Mesenchymal stem cell (in vitro differentiated cells and primary cell): ENCODE data around the gene EIF4EBP2.

ENCODE experiments used
- DNase-seq: peaks from one replicate; pipeline ENCODE4 v3.0.0-alpha.2; 2013
- H2AFZ ChIP-seq: one replicate; pipeline ENCODE4 v1.6.1; 2013; ENCODE audit warnings: low read depth, mild to moderate bottlenecking, control low read depth, inconsistent platforms, low read length, moderate library complexity
- H2AK5ac ChIP-seq: 2 replicates; pipeline ENCODE4 v1.6.1; 2013; ENCODE audit warnings: low read length, moderate library complexity, mild to moderate bottlenecking, inconsistent platforms; ENCODE audit not compliant: severe bottlenecking
- H2BK120ac ChIP-seq: one replicate; pipeline ENCODE4 v1.6.1; 2013; ENCODE audit warnings: low read depth, mild to moderate bottlenecking, inconsistent platforms, low read length, moderate library complexity
- H2BK12ac ChIP-seq, 2 experiments: one replicate each; pipeline ENCODE4 v1.6.1; 2013; ENCODE audit warnings: inconsistent platforms in 2 of 2, low read length in 2 of 2, mild to moderate bottlenecking in 2 of 2, moderate library complexity in 2 of 2, control low read depth in 1 of 2
- H2BK15ac ChIP-seq: one replicate; pipeline ENCODE4 v1.6.1; 2013; ENCODE audit warnings: mild to moderate bottlenecking, low read depth, inconsistent platforms; ENCODE audit not compliant: poor library complexity, severe bottlenecking
- H2BK5ac ChIP-seq: 2 replicates; pipeline ENCODE4 v1.6.1; 2013; ENCODE audit warnings: low read depth, mild to moderate bottlenecking, low read length, control low read depth, inconsistent platforms; ENCODE audit not compliant: poor library complexity, severe bottlenecking
- H3K14ac ChIP-seq, 2 experiments: one replicate each; pipeline ENCODE4 v1.6.1; 2013; ENCODE audit warnings: inconsistent platforms in 2 of 2, low read length in 2 of 2, control low read depth in 1 of 2, mild to moderate bottlenecking in 1 of 2, moderate library complexity in 1 of 2
- H3K18ac ChIP-seq, 2 experiments: one replicate each; pipeline ENCODE4 v1.6.1; 2013; ENCODE audit warnings: inconsistent platforms in 2 of 2, low read length in 2 of 2, control low read depth in 1 of 2, low read depth in 1 of 2, mild to moderate bottlenecking in 1 of 2
- H3K23ac ChIP-seq, 2 experiments: one replicate each; pipeline ENCODE4 v1.6.1; 2013; ENCODE audit warnings: inconsistent platforms in 2 of 2, low read length in 2 of 2, mild to moderate bottlenecking in 2 of 2, moderate library complexity in 2 of 2, control low read depth in 1 of 2
- H3K27ac ChIP-seq: 2 replicates; pipeline ENCODE4 v1.5.1; 2013; ENCODE audit warnings: mild to moderate bottlenecking, moderate library complexity, low read length, control low read depth, inconsistent platforms; ENCODE audit not compliant: poor library complexity, severe bottlenecking
- H3K27me3 ChIP-seq, 2 experiments: 2 replicates each; pipeline versions ENCODE4 v1.6.1 to v1.7.0; 2013; ENCODE audit warnings: low read length in 2 of 2, mild to moderate bottlenecking in 2 of 2, moderate library complexity in 2 of 2, control low read depth in 1 of 2, inconsistent platforms in 1 of 2; ENCODE audit not compliant: control insufficient read depth in 1 of 2, insufficient read depth in 1 of 2
- H3K36me3 ChIP-seq, 2 experiments: 2 replicates each; pipeline versions ENCODE4 v1.6.1 to v1.7.0; 2013; ENCODE audit warnings: low read length in 2 of 2, control low read depth in 1 of 2, inconsistent platforms in 1 of 2, low read depth in 1 of 2, mild to moderate bottlenecking in 1 of 2; ENCODE audit not compliant: insufficient read depth in 2 of 2, control insufficient read depth in 1 of 2
- H3K4ac ChIP-seq, 2 experiments: one replicate each; pipeline ENCODE4 v1.6.1; 2013; ENCODE audit warnings: inconsistent platforms in 2 of 2, low read length in 2 of 2, mild to moderate bottlenecking in 2 of 2, moderate library complexity in 2 of 2, control low read depth in 1 of 2, low read depth in 1 of 2
- H3K4me1 ChIP-seq: 2 replicates; pipeline ENCODE4 v1.6.1; 2013; ENCODE audit warnings: low read depth, low read length, control low read depth; ENCODE audit not compliant: control insufficient read depth, insufficient read depth
- H3K4me2 ChIP-seq: 2 replicates; pipeline ENCODE4 v1.6.1; 2013; ENCODE audit warnings: low read length, mild to moderate bottlenecking, inconsistent platforms; ENCODE audit not compliant: poor library complexity, severe bottlenecking
- H3K4me3 ChIP-seq, 2 experiments: 2 replicates each; pipeline versions ENCODE4 v1.5.1 to v1.7.0; 2013; ENCODE audit warnings: low read length in 2 of 2, mild to moderate bottlenecking in 2 of 2, control low read depth in 1 of 2, low read depth in 1 of 2; ENCODE audit not compliant: insufficient read depth in 1 of 2
- H3K79me1 ChIP-seq: replicated peaks from 2 replicates; pipeline ENCODE4 v1.6.1; 2013; ENCODE audit warnings: mild to moderate bottlenecking, control low read depth, low read length, inconsistent platforms; ENCODE audit not compliant: poor library complexity, severe bottlenecking
- H3K9ac ChIP-seq: 2 replicates; pipeline ENCODE4 v1.7.0; 2013; ENCODE audit warnings: mild to moderate bottlenecking, low read length, moderate library complexity
- H3K9me3 ChIP-seq: 2 replicates; pipeline ENCODE4 v1.7.0; 2013; ENCODE audit warnings: mild to moderate bottlenecking, low read length; ENCODE audit not compliant: control insufficient read depth
- H4K8ac ChIP-seq: one replicate; pipeline ENCODE4 v1.6.1; 2013; ENCODE audit warnings: inconsistent platforms, mild to moderate bottlenecking, low read length, moderate library complexity
- H4K91ac ChIP-seq: one replicate; pipeline ENCODE4 v1.6.1; 2013; ENCODE audit warnings: mild to moderate bottlenecking, low read length, inconsistent platforms
- WGBS: methylation state at CpG from one replicate; pipeline ENCODE4 v1.1.7; 2013; ENCODE audit warnings: mixed read lengths; 5-methylcytosine and 5-hydroxymethylcytosine counted together

EIF4EBP2 gene

DNA sequence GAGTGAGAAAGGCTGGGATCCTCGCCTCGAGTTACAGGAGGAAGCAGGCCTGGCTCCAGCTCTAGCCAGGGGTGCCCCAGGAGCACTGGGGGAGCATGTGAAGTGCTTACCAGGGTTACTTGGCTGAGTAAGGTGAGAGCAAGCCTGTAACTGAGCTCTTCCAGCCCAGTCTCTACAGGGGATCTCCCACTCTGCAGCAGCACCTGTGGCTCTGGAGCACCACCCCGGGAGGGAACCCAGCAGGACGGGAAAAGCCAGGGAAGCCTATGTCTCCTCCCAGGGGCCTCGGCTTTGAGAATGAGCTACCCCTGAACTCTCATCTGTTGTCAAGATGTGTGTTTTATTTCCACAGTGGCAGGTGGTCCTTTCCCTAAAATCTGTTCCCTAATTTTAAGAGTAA lies 32.1 kb upstream of the EIF4EBP2 start:
- WGBS, result 54% methylated on average over 5 of the region's 5 CpGs
- peak overlapping the region in 1 of 2 experiments; percentile 13 for H3K4ac ChIP-seq

DNA sequence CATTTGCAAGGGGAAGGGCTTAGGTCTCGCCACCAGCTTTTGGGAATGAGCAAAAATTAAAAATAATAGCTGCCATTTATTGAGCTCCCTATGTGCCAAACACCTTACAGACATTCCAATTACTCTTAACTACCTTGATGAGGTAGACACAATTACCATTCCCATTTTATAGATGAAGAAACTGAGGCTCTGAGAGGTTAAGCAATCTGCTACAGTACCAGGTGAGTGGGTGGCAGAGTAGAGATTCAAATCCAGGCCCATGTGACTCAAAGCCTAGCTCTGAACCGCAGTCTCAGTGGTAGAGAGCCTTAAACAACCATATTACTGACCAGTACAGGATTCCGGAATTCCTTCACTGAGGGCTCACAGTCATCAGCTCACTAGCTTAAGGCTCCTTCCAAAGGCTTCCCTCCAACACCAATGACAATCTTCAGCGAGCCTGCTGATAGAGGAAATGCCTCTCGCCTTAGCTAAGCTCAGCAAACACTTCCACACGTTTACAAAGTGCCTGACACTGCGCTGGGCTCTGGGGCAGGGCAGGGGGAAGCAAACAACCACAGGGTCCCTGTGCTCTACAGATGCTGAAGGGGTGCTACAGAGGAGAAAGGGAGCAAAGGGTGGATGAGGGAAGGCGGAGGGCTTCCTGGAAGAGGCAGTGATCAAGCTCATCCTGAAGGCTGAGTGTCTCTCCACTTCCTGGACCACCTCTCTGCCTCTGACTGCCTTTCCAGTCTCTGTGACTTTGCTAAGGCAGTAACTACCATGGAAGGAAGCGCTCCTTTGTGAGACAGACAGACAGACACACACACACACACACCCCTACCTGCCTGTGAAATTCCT lies 28.9 kb upstream of the EIF4EBP2 start:
- Histone ChIP-seq H2BK12ac (peak overlapping the region in 1 of 2 experiments; percentile 92), H2BK5ac (no peak overlapping the region), H3K23ac (no peak overlapping the region), H3K4ac (peak overlapping the region; percentile 62 to 69), H3K18ac (peak overlapping the region; percentile 1 to 37), H4K8ac (peak overlapping the region; percentile 8), H3K4me2 (no peak overlapping the region), H4K91ac (peak overlapping the region; percentile 64), H2AFZ (no peak overlapping the region), H3K79me1 (peaks cover 18% of the 10 kb centered on the region), H2AK5ac (no peak overlapping the region), H3K36me3 (peaks cover 0 to 11% of the 10 kb centered on the region in 2 experiments), H2BK120ac (no peak overlapping the region), H3K27ac (no peak overlapping the region), H3K14ac (peak overlapping the region in 1 of 2 experiments; percentile 31), H2BK15ac (no peak overlapping the region), H3K9me3 (peaks cover 8% of the 10 kb centered on the region), H3K4me1 (peaks cover 27% of the 10 kb centered on the region), H3K9ac (no peak overlapping the region), H3K4me3 (no peak overlapping the region), H3K27me3 (peaks cover 0 to 2% of the 10 kb centered on the region in 2 experiments)
- DNase-seq, result peak; percentile 71
- WGBS, result 42% methylated on average over 8 of the region's 9 CpGs

More for the DNA sequence above, 32.1 kb upstream of the EIF4EBP2 start:
- no peak overlapping the region for H2BK15ac ChIP-seq
- H4K91ac ChIP-seq, result no peak overlapping the region
- H3K4me1 ChIP-seq, result peaks cover 23% of the 10 kb centered on the region
- no peak overlapping the region for H2AK5ac ChIP-seq
- H3K18ac ChIP-seq, result no peak overlapping the region
- no peaks in the 10 kb centered on the region for H3K9me3 ChIP-seq
- H2BK120ac ChIP-seq, result no peak overlapping the region
- no peak overlapping the region for H3K9ac ChIP-seq
- no peak overlapping the region for H3K4me3 ChIP-seq
- DNase-seq, result no peak
- no peak overlapping the region for H3K4me2 ChIP-seq
- H3K27me3 ChIP-seq, result no peaks in the 10 kb centered on the region
- H2AFZ ChIP-seq, result no peak overlapping the region
- H4K8ac ChIP-seq, result peak overlapping the region; percentile 8
- no peak overlapping the region for H3K23ac ChIP-seq
- H2BK12ac ChIP-seq, result no peak overlapping the region
- H2BK5ac ChIP-seq, result no peak overlapping the region
- no peak overlapping the region for H3K14ac ChIP-seq
- peaks cover 20% of the 10 kb centered on the region for H3K79me1 ChIP-seq
- H3K36me3 ChIP-seq, result peaks cover 0 to 11% of the 10 kb centered on the region in 2 experiments
- no peak overlapping the region for H3K27ac ChIP-seq

DNA sequence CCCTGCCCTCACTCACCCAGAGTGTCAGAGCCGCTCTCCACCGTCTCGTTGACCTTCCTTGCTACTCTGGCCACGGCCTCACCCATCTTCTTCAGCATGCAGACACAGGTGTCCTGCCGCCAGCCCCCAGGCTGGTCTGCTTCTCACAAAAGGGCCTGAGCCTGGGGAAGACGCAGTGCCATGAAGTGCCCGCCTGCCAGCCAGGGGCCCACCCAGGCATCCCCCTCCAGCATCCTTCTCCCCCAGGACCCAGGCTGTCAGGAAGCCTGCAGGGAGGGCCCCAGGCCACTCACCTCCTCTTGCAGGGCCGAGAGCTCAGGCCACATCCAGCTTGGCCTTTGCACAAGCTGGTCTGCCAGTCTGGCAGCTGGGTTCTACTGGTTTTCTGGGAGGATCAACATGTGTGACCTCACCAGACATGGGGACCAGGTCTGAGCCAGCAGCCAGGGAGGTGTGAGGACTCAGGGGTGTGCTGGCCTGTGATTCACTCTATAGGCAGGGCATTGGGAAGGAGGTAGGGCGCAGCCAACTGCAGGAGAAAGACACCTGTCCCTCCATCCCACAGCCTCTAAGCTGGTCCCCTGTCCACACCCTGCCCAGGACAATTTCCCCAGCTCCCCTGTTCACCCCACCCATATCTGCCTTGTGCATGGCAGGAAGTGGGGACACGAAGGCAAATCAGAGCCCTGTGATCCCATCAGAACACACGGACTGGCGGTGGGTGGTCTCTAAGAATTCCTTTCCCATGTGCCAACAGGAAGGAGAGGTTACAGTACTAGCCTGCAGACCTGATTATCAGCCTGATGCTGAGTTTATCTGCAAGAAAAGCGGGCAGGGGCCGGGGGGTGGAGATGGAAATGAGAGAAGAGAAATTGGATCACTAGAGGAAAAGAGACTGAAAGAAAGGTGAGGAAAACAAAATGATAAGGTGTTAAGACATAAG lies 27.2 kb upstream of the EIF4EBP2 start:
- Histone ChIP-seq H3K9ac (no peak overlapping the region), H2BK15ac (peak overlapping the region; percentile 38), H3K27ac (peak overlapping the region; percentile 87), H3K79me1 (peaks cover 19% of the 10 kb centered on the region), H3K23ac (no peak overlapping the region), H2BK120ac (peak overlapping the region; percentile 91), H2BK5ac (no peak overlapping the region), H3K4me1 (peaks cover 33% of the 10 kb centered on the region), H3K36me3 (peaks cover 0 to 6% of the 10 kb centered on the region in 2 experiments), H3K4me2 (no peak overlapping the region), H3K9me3 (peaks cover 8% of the 10 kb centered on the region), H3K18ac (peak overlapping the region; percentile 12 to 60), H3K14ac (no peak overlapping the region), H2AFZ (no peak overlapping the region), H3K4me3 (no peak overlapping the region), H3K27me3 (peaks cover 0 to 4% of the 10 kb centered on the region in 2 experiments), H2BK12ac (peak overlapping the region; percentile 6 to 61), H4K91ac (peak overlapping the region; percentile 79), H4K8ac (peak overlapping the region; percentile 76), H2AK5ac (peak overlapping the region; percentile 54), H3K4ac (peak overlapping the region; percentile 6 to 20)
- peak; percentile 54 for DNase-seq
- 37% methylated on average over 14 of the region's 14 CpGs for WGBS
